ENCODE measurements around the gene TOR1AIP1. TPM values are rescaled to one million over a fixed set of nuclear protein-coding genes. Genes with fewer than 3 reads are reported as not detected.

Gene TOR1AIP1
- total RNA-seq, 1 donor from 2014 or later, result 42.3 TPM

DNA sequence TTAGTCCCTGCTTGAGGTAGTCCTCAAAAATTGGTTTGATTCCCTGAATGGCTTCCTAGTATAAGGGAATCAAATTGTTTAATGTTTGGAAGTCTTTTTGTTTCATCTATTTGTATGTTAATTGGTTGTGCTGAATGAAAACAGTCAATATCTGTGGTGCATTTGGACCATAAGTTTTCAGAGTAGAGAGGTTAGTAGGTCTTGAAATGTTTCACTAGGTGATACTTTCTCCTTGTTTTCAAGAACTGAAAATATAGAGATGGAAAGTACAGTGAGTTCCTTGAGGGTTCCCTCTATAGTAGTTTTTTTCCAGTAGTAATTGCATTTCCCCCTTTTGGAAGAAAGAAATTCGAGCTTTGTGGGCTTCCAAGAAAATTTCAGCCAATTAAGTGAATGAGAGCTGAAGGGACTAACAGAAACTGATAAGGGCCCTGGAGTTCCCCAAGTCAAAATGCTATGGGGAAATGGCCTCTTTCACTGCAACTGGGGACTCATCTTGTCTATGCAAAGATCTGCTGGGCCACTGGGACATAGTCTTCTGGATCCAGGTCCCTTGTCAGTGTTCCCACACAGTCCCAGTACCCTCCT is 53.9 kb downstream of the TOR1AIP1 start:
- Mint-ChIP-seq H3K9me3 (no peaks in the 10 kb centered on the region), H3K36me3 (ENCODE audit: low read depth) (no peaks in the 10 kb centered on the region), H3K4me3 (no peak overlapping the region), H3K27ac (no peak overlapping the region), H3K4me1 (no peaks in the 10 kb centered on the region), H3K27me3 (no peaks in the 10 kb centered on the region)
- POLR2A ChIA-PET, result no interaction called here
- no peak for DNase-seq
- no peak for ATAC-seq (ENCODE audit: low read depth)
- TF ChIP-seq, protein P1, sequence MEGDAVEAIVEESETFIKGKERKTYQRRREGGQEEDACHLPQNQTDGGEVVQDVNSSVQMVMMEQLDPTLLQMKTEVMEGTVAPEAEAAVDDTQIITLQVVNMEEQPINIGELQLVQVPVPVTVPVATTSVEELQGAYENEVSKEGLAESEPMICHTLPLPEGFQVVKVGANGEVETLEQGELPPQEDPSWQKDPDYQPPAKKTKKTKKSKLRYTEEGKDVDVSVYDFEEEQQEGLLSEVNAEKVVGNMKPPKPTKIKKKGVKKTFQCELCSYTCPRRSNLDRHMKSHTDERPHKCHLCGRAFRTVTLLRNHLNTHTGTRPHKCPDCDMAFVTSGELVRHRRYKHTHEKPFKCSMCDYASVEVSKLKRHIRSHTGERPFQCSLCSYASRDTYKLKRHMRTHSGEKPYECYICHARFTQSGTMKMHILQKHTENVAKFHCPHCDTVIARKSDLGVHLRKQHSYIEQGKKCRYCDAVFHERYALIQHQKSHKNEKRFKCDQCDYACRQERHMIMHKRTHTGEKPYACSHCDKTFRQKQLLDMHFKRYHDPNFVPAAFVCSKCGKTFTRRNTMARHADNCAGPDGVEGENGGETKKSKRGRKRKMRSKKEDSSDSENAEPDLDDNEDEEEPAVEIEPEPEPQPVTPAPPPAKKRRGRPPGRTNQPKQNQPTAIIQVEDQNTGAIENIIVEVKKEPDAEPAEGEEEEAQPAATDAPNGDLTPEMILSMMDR (IDR thresholded peaks at IDR 0.05), result no peak
- CTCF ChIA-PET, result no interaction called here
- intact Hi-C loops (cut with micrococcal nuclease), result no loop called here

DNA sequence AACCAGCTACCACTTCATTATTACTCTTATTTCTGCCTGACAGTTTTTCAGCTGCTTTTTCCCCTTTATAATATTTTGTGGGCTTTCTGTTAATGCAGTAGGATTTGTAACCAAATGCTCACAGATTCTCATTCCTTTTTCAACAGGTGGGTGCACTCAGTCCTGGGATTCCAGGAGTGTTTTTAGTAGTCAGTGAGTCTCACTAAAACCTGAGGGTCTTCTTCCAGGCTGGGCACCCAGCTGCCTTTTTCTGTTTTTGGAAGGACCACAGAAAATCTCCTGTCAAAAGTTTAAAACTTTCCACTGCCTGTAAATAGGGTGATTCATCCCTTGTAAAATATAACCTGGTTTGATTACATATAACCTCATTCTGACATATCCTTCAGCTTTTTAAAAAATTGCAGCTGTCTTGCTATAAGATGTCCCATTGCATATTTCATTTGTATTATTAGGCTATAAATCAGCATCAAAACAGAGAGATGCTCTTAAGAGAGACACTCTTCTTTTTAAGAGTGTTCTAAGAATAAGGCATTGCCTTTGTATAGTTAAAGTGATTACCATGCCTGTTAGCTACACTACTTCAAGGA is 55.7 kb downstream of the TOR1AIP1 start:
- ChIA-PET CTCF (interaction anchor here (1.5 to 1.6 kb wide), 2 partner anchors 14 to 70 kb away, joined by 4 read pairs; no protein-coding TSS in a partner anchor), POLR2A (no interaction called here)
- ATAC-seq (ENCODE audit: low read depth) (no peak), DNase-seq (no peak)
- Mint-ChIP-seq H3K27me3 (no peaks in the 10 kb centered on the region), H3K4me1 (no peaks in the 10 kb centered on the region), H3K9me3 (no peaks in the 10 kb centered on the region), H3K36me3 (ENCODE audit: low read depth) (no peaks in the 10 kb centered on the region), H3K4me3 (no peak overlapping the region), H3K27ac (no peak overlapping the region)
- intact Hi-C loops (cut with micrococcal nuclease), result no loop called here
- TF ChIP-seq, protein P1 (IDR thresholded peaks at IDR 0.05), result no peak

GRCh38 chr1:179938752-179939151 is 56.7 kb downstream of the TOR1AIP1 start:
- TF ChIP-seq, protein P1 (IDR thresholded peaks at IDR 0.05), result no peak
- no peaks in the 10 kb centered on the region for H3K4me1 Mint-ChIP-seq
- no peak for ATAC-seq (ENCODE audit: low read depth)
- DNase-seq, result no peak
- H3K9me3 Mint-ChIP-seq, result no peaks in the 10 kb centered on the region
- ChIA-PET POLR2A (interaction anchor here (1.1 kb wide), 1 partner anchor 13 kb away, joined by 3 read pairs; no protein-coding TSS in a partner anchor), CTCF (interaction anchor here (1.5 to 1.6 kb wide), 2 partner anchors 15 to 71 kb away, joined by 4 read pairs; no protein-coding TSS in a partner anchor)
- no peak overlapping the region for H3K4me3 Mint-ChIP-seq
- no peaks in the 10 kb centered on the region for H3K27me3 Mint-ChIP-seq
- no peaks in the 10 kb centered on the region for H3K36me3 Mint-ChIP-seq (ENCODE audit: low read depth)
- intact Hi-C loops (cut with micrococcal nuclease), result no loop called here
- H3K27ac Mint-ChIP-seq, result no peak overlapping the region

- ChIA-PET POLR2A (interaction anchor here (1.1 kb wide), 1 partner anchor 12 kb away, joined by 3 read pairs; no protein-coding TSS in a partner anchor), CTCF (no interaction called here)
- ATAC-seq (ENCODE audit: low read depth) (no peak), DNase-seq (no peak)
- H3K4me3 Mint-ChIP-seq, result no peak overlapping the region
- intact Hi-C loops (cut with micrococcal nuclease), result no loop called here
- no peaks in the 10 kb centered on the region for H3K27me3 Mint-ChIP-seq
- no peak overlapping the region for H3K27ac Mint-ChIP-seq
- no peaks in the 10 kb centered on the region for H3K4me1 Mint-ChIP-seq
- H3K36me3 Mint-ChIP-seq (ENCODE audit: low read depth), result no peaks in the 10 kb centered on the region
- TF ChIP-seq, protein P1 (IDR thresholded peaks at IDR 0.05), result no peak
- H3K9me3 Mint-ChIP-seq, result no peaks in the 10 kb centered on the region
Measured at GRCh38 chr1:179939941-179940340, 57.9 kb downstream of the TOR1AIP1 start.

DNA sequence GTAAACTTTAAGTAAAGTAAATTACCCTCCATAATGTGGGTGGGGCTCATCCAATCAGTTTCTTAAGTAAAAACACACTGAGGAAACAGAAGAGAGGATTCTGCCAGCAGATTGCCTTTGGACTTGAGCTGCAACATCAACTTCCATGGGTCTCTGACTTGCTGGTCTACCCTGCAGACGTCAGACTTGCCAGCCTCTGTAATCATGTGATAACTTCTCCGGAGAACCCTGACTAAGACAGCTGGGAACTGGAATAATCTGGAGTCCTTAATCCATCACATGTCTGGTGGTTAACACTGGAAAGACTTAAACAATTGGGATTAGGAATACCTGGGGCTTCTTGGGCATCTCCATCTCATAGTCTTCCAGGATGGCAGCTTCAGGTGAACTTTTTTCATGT is 59.4 kb downstream of the TOR1AIP1 start:
- no peaks in the 10 kb centered on the region for H3K36me3 Mint-ChIP-seq (ENCODE audit: low read depth)
- TF ChIP-seq, protein P1 (IDR thresholded peaks at IDR 0.05), result no peak
- no peaks in the 10 kb centered on the region for H3K4me1 Mint-ChIP-seq
- POLR2A ChIA-PET, result no interaction called here
- no peaks in the 10 kb centered on the region for H3K27me3 Mint-ChIP-seq
- CTCF ChIA-PET, result no interaction called here
- DNase-seq (no peak), ATAC-seq (ENCODE audit: low read depth) (no peak)
- intact Hi-C loops (cut with micrococcal nuclease), result no loop called here
- H3K9me3 Mint-ChIP-seq, result no peaks in the 10 kb centered on the region
- H3K4me3 Mint-ChIP-seq, result no peak overlapping the region
- no peak overlapping the region for H3K27ac Mint-ChIP-seq

Data from activated B cell treated with CpG ODN at 0.5 μM for 24 hours (primary cell).